CD14-positive monocyte (primary cell): Measurements from ENCODE around the gene ITGA11. TPM values are rescaled to one million over a fixed set of nuclear protein-coding genes. Genes with fewer than 3 reads are reported as not detected.

Experiments
- DNase-seq, 3 donors: peaks; one replicate each; pipeline ENCODE4 v3.0.0-alpha.2; 2011 to 2022
- H2AFZ ChIP-seq: 2 replicates; pipeline ENCODE4 v1.6.0; 2012; ENCODE audit warnings: mild to moderate bottlenecking, low read depth, low read length, inconsistent platforms; ENCODE audit not compliant: insufficient read depth, poor library complexity, severe bottlenecking
- H3K27ac ChIP-seq, 2 donors: 1 replicate in 1 of 2; 2 replicates in 1 of 2; pipeline ENCODE4 v1.5.1; 2012 to 2013; ENCODE audit warnings: low read length in 2 of 2, control low read depth in 1 of 2, inconsistent platforms in 1 of 2, low read depth in 1 of 2, mild to moderate bottlenecking in 1 of 2
- H3K27me3 ChIP-seq, 2 donors: one replicate each; pipeline versions ENCODE4 v1.6.0 to v1.6.1; 2011 to 2013; ENCODE audit warnings: low read length in 2 of 2; ENCODE audit not compliant: control insufficient read depth in 2 of 2, insufficient read depth in 2 of 2
- H3K36me3 ChIP-seq, 2 donors: replicated peaks in 1 of 2; 1 replicate in 1 of 2; 2 replicates in 1 of 2; pipeline versions ENCODE4 v1.5.1 to v1.6.1; 2012 to 2013; ENCODE audit warnings: low read length in 2 of 2, control low read depth in 1 of 2, inconsistent platforms in 1 of 2, mild to moderate bottlenecking in 1 of 2; ENCODE audit not compliant: insufficient read depth in 2 of 2, control insufficient read depth in 1 of 2
- H3K4me1 ChIP-seq, 2 donors: 1 replicate in 1 of 2; 2 replicates in 1 of 2; pipeline versions ENCODE4 v1.5.1 to v1.6.1; 2012 to 2013; ENCODE audit warnings: low read length in 2 of 2, control low read depth in 1 of 2, inconsistent platforms in 1 of 2, mild to moderate bottlenecking in 1 of 2, moderate library complexity in 1 of 2; ENCODE audit not compliant: insufficient read depth in 2 of 2, control insufficient read depth in 1 of 2
- H3K4me2 ChIP-seq: replicated peaks from 2 replicates; pipeline ENCODE3; 2012; ENCODE audit warnings: low read length, moderate library complexity, mild to moderate bottlenecking; ENCODE audit not compliant: poor library complexity, severe bottlenecking; ENCODE audit errors: extremely low read depth
- H3K4me3 ChIP-seq, 3 experiments: fragments of 200-600 bp in 1 of 3; sonication (generic) in 1 of 3; replicated peaks in 1 of 3; 1 replicate in 2 of 3; 2 replicates in 1 of 3; pipeline ENCODE4 v1.5.1; 2011 to 2013; ENCODE audit warnings: low read length in 3 of 3, mild to moderate bottlenecking in 3 of 3, control low read depth in 2 of 3, low read depth in 2 of 3, inconsistent platforms in 1 of 3, moderate library complexity in 1 of 3
- H3K79me2 ChIP-seq: 2 replicates; pipeline ENCODE4 v1.6.0; 2012; ENCODE audit warnings: mild to moderate bottlenecking, control low read depth, inconsistent platforms, low read length, moderate library complexity; ENCODE audit not compliant: insufficient read depth
- H3K9ac ChIP-seq: 2 replicates; pipeline ENCODE4 v1.6.0; 2017; ENCODE audit warnings: low read length, mild to moderate bottlenecking; ENCODE audit not compliant: insufficient read depth, poor library complexity, severe bottlenecking
- H3K9me3 ChIP-seq, 2 donors: replicated peaks in 1 of 2; 1 replicate in 1 of 2; 2 replicates in 1 of 2; pipeline versions ENCODE4 v1.5.1 to v1.6.1; 2012 to 2013; ENCODE audit warnings: low read length in 2 of 2, control low read depth in 1 of 2; ENCODE audit not compliant: control insufficient read depth in 1 of 2, insufficient read depth in 1 of 2
- H4K20me1 ChIP-seq: 2 replicates; pipeline ENCODE4 v1.6.0; 2012; ENCODE audit warnings: mild to moderate bottlenecking, low read length, control low read depth, moderate library complexity; ENCODE audit not compliant: insufficient read depth
- H3K27ac Mint-ChIP-seq, 7 donors: one replicate each; pipeline ENCODE4 v1.8.0; 2020; ENCODE audit warnings: mild to moderate bottlenecking in 7 of 7, mixed read lengths in 7 of 7, moderate library complexity in 6 of 7, inconsistent platforms in 2 of 7
- H3K27me3 Mint-ChIP-seq, 3 donors: one replicate each; pipeline ENCODE4 v1.8.0; 2021 to 2022; ENCODE audit warnings: low read depth in 3 of 3, mild to moderate bottlenecking in 3 of 3, mixed read lengths in 3 of 3, moderate library complexity in 3 of 3, inconsistent platforms in 1 of 3
- H3K36me3 Mint-ChIP-seq, 2 donors: one replicate each; pipeline ENCODE4 v1.8.0; 2020; ENCODE audit warnings: mixed read lengths in 2 of 2, inconsistent platforms in 1 of 2, mild to moderate bottlenecking in 1 of 2
- H3K4me1 Mint-ChIP-seq: one replicate; pipeline ENCODE4 v1.8.0; 2020; ENCODE audit warnings: mild to moderate bottlenecking, mixed read lengths
- H3K4me3 Mint-ChIP-seq, 2 donors: one replicate each; pipeline ENCODE4 v1.8.0; 2020; ENCODE audit warnings: mild to moderate bottlenecking in 2 of 2, mixed read lengths in 2 of 2, moderate library complexity in 1 of 2
- H3K9me3 Mint-ChIP-seq, 7 donors: one replicate each; pipeline ENCODE4 v1.8.0; 2020 to 2022; ENCODE audit warnings: mixed read lengths in 7 of 7, mild to moderate bottlenecking in 6 of 7, moderate library complexity in 6 of 7, inconsistent platforms in 2 of 7
- CTCF ChIP-seq: fragments of 200-600 bp; IDR thresholded peaks from one replicate; pipeline ENCODE4 v1.8.0; 2022; ENCODE audit warnings: antibody characterized with exemption, mild to moderate bottlenecking
- WGBS: methylation state at CpG from one replicate; pipeline ENCODE4 v1.1.5; 2013; ENCODE audit warnings: missing lambda C conversion rate; ENCODE audit not compliant: insufficient coverage; 5-methylcytosine and 5-hydroxymethylcytosine counted together
- intact Hi-C, 2 donors: fragments of 100-400 bp; cut with micrococcal nuclease; formaldehyde crosslinking; loops; one replicate each; pipeline versions ENCODE4 v1.15.0 to v1.15.1; 2023
- polyA plus RNA-seq, 3 donors: library from polyadenylated mRNA; depleted of rRNA in 1 of 3; unstranded in 2 of 3; stranded (reverse) in 1 of 3; fragments of 300-500 nt in 2 of 3; fragments of >200 nt in 1 of 3; fragmentation: Illumina TruSeq in 2 of 3; gene quantifications; 1 replicate in 2 of 3; 2 replicates in 1 of 3; pipeline ENCODE4 v1.2.3, GENCODE V29; 2012 to 2021

ITGA11 gene
- polyA plus RNA-seq, 3 donors = under 0.01 to 0.01 TPM; not detected in 1

- Histone ChIP-seq H4K20me1 (no peaks in the 10 kb centered on the region), H3K4me1 (peaks cover 10 to 15% of the 10 kb centered on the region in 2 donors), H3K9ac (no peak overlapping the region), H3K4me2 (no peak overlapping the region), H3K4me3 (no peak overlapping the region), H3K27me3 (no peaks in the 10 kb centered on the region), H2AFZ (no peak overlapping the region), H3K36me3 (no peaks in the 10 kb centered on the region), H3K9me3 (no peaks in the 10 kb centered on the region), H3K79me2 (no peaks in the 10 kb centered on the region), H3K27ac (no peak overlapping the region)
- Mint-ChIP-seq H3K4me3 (no peak overlapping the region), H3K9me3 (peaks cover 0 to 1% (median 0%) of the 10 kb centered on the region in 7 donors), H3K27me3 (peaks cover 6 to 9% (median 9%) of the 10 kb centered on the region in 3 donors), H3K36me3 (no peaks in the 10 kb centered on the region), H3K27ac (no peak overlapping the region), H3K4me1 (peaks cover 15% of the 10 kb centered on the region)
- no peak for TF ChIP-seq CTCF
- WGBS = 100% methylated on average over 2 of the region's 3 CpGs
- DNase-seq = no peak
- intact Hi-C loops = no loop called here
Measured at GRCh38 chr15:68328964-68329363, 103.0 kb downstream of the ITGA11 start.

GRCh38 chr15:68328443-68328842 is 103.5 kb downstream of the ITGA11 start:
- H3K79me2 ChIP-seq = no peaks in the 10 kb centered on the region
- H3K27me3 Mint-ChIP-seq = peaks cover 6% of the 10 kb centered on the region in 3 donors
- no peaks in the 10 kb centered on the region for H3K36me3 ChIP-seq
- H3K4me1 Mint-ChIP-seq = peaks cover 10% of the 10 kb centered on the region
- H4K20me1 ChIP-seq = no peaks in the 10 kb centered on the region
- no peaks in the 10 kb centered on the region for H3K36me3 Mint-ChIP-seq
- H3K9me3 Mint-ChIP-seq = no peaks in the 10 kb centered on the region
- peaks cover 10% of the 10 kb centered on the region in 2 donors for H3K4me1 ChIP-seq
- no peak overlapping the region for H3K27ac ChIP-seq
- no peak overlapping the region for H3K27ac Mint-ChIP-seq
- H3K27me3 ChIP-seq = no peaks in the 10 kb centered on the region
- TF ChIP-seq CTCF = no peak
- H3K9me3 ChIP-seq = no peaks in the 10 kb centered on the region
- H3K4me2 ChIP-seq = no peak overlapping the region
- DNase-seq = no peak
- intact Hi-C loops = no loop called here
- H3K4me3 ChIP-seq = no peak overlapping the region
- no peak overlapping the region for H2AFZ ChIP-seq
- H3K9ac ChIP-seq = no peak overlapping the region
- WGBS = 80% methylated on average over 6 of the region's 8 CpGs
- no peak overlapping the region for H3K4me3 Mint-ChIP-seq
